HEK293T (cell line): Measurements from ENCODE around the gene TLN1.

Source experiments
- ARNT ChIP-seq: fragments of 450-650 bp; IDR thresholded peaks from 2 replicates; pipeline ENCODE4 v1.6.1; 2017; ENCODE audit warnings: mild to moderate bottlenecking
- BHLHE40 ChIP-seq: fragments of 450-650 bp; IDR thresholded peaks from 2 replicates; pipeline ENCODE4 v1.6.1; 2016; ENCODE audit warnings: mild to moderate bottlenecking, moderate library complexity, borderline replicate concordance
- ELF4 ChIP-seq: fragments of 450-650 bp; IDR thresholded peaks from 2 replicates; pipeline ENCODE4 v1.6.1; 2017; ENCODE audit warnings: antibody characterized with exemption
- FOXK2 ChIP-seq: fragments of 450-650 bp; IDR thresholded peaks from 2 replicates; pipeline ENCODE4 v1.6.1; 2016; ENCODE audit warnings: mild to moderate bottlenecking
- FOXM1 ChIP-seq: fragments of 450-650 bp; IDR thresholded peaks from 2 replicates; pipeline ENCODE4 v1.6.1; 2017; ENCODE audit warnings: mild to moderate bottlenecking, borderline replicate concordance
- LEF1 ChIP-seq: fragments of 450-650 bp; IDR thresholded peaks from 2 replicates; pipeline ENCODE4 v1.6.1; 2017; ENCODE audit warnings: mild to moderate bottlenecking, borderline replicate concordance
- SP1 ChIP-seq: fragments of 450-650 bp; IDR thresholded peaks from 2 replicates; pipeline ENCODE4 v1.6.1; 2017
- SUZ12 ChIP-seq: fragments of 450-650 bp; IDR thresholded peaks from 2 replicates; pipeline ENCODE4 v1.6.1; 2016; ENCODE audit warnings: mild to moderate bottlenecking
- ZNF384 ChIP-seq: fragments of 450-650 bp; IDR thresholded peaks from 2 replicates; pipeline ENCODE4 v1.6.1; 2016

GRCh38 chr9:35778496-35778895 lies 46.5 kb upstream of the TLN1 start:
- no peak for TF ChIP-seq FOXM1
- no peak for TF ChIP-seq ZNF384
- TF ChIP-seq SUZ12, result no peak
- no peak for TF ChIP-seq FOXK2
- TF ChIP-seq SP1, result no peak
- TF ChIP-seq ELF4, result no peak
- no peak for TF ChIP-seq ARNT
- TF ChIP-seq LEF1, result no peak
- TF ChIP-seq BHLHE40, result no peak
